ENCODE results near the gene TBCE.

DNA sequence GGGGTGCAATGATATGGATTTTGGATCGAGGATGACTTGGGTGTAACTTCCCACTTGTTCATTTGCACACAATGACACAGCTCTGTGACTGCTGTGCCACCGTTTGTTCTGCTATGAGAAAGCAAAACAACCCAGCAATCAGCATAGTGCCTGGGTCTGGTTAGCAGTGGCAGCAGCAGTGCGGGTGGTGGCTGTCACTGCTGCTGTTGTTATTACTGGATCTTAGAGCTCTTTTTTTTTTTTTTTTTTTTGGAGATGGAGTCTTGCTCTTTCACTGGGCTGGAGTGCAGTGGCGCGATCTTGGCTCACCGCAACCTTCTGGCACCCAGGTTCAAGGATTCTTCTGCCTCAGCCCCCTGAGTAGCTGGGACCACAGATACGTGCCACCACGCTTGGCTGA, 56.9 kb downstream of the TBCE start:
- TF ChIP-seq, protein P1, sequence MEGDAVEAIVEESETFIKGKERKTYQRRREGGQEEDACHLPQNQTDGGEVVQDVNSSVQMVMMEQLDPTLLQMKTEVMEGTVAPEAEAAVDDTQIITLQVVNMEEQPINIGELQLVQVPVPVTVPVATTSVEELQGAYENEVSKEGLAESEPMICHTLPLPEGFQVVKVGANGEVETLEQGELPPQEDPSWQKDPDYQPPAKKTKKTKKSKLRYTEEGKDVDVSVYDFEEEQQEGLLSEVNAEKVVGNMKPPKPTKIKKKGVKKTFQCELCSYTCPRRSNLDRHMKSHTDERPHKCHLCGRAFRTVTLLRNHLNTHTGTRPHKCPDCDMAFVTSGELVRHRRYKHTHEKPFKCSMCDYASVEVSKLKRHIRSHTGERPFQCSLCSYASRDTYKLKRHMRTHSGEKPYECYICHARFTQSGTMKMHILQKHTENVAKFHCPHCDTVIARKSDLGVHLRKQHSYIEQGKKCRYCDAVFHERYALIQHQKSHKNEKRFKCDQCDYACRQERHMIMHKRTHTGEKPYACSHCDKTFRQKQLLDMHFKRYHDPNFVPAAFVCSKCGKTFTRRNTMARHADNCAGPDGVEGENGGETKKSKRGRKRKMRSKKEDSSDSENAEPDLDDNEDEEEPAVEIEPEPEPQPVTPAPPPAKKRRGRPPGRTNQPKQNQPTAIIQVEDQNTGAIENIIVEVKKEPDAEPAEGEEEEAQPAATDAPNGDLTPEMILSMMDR (IDR thresholded peaks at IDR 0.05): no peak
- TF ChIP-seq POLR2A (IDR thresholded peaks at IDR 0.05): no peak
